HL-60 (cell line): ENCODE data around the gene PRKRIP1.

ENCODE experiments used
- DNase-seq, 2 experiments: peaks; one replicate each; pipeline ENCODE4 v3.0.0-alpha.2; 2010 to 2020; ENCODE audit warnings: low read depth in 1 of 2, low spot score in 1 of 2
- H3K27ac ChIP-seq: fragments of 250-450 bp; sonication (Bioruptor Pico); replicated peaks from 2 replicates; pipeline ENCODE4 v1.5.1; 2020; ENCODE audit warnings: mild to moderate bottlenecking, moderate library complexity
- H3K27me3 ChIP-seq: fragments of 250-450 bp; sonication (Bioruptor Pico); 2 replicates; pipeline ENCODE4 v1.5.1; 2021; ENCODE audit warnings: mild to moderate bottlenecking, moderate library complexity; ENCODE audit not compliant: insufficient read depth, poor library complexity, severe bottlenecking
- H3K4me3 ChIP-seq: replicated peaks from 2 replicates; pipeline ENCODE4 v1.5.1; 2011; ENCODE audit warnings: mild to moderate bottlenecking, control low read depth, low read length; ENCODE audit not compliant: insufficient read depth
- GABPA ChIP-seq: IDR thresholded peaks from 2 replicates; pipeline ENCODE4 v1.6.1; 2012; ENCODE audit warnings: low read depth
- POLR2AphosphoS5 ChIP-seq: IDR thresholded peaks from 2 replicates; pipeline ENCODE4 v1.6.1; 2012; ENCODE audit warnings: low read depth
- REST ChIP-seq: IDR thresholded peaks from 2 replicates; pipeline ENCODE4 v1.6.1; 2012; ENCODE audit warnings: low read depth; ENCODE audit not compliant: insufficient replicate concordance
- SPI1 ChIP-seq: IDR thresholded peaks from 2 replicates; pipeline ENCODE4 v1.6.1; 2012; ENCODE audit warnings: low read depth, mild to moderate bottlenecking, borderline replicate concordance
- TF ChIP-seq, protein P1 (sequence below): IDR thresholded peaks from one replicate; pipeline ENCODE4 v1.5.1; 2011; ENCODE audit warnings: low read length, control low read depth, inconsistent platforms; ENCODE audit not compliant: insufficient read depth

PRKRIP1 gene

GRCh38 chr7:102417105-102417504 lies 20.9 kb downstream of the PRKRIP1 start:
- Histone ChIP-seq H3K4me3 (no peak overlapping the region), H3K27ac (no peak overlapping the region), H3K27me3 (no peaks in the 10 kb centered on the region)
- DNase-seq = no peak
- TF ChIP-seq GABPA (no peak), POLR2AphosphoS5 (no peak), SPI1 (no peak), REST (no peak)
- TF ChIP-seq, protein P1, sequence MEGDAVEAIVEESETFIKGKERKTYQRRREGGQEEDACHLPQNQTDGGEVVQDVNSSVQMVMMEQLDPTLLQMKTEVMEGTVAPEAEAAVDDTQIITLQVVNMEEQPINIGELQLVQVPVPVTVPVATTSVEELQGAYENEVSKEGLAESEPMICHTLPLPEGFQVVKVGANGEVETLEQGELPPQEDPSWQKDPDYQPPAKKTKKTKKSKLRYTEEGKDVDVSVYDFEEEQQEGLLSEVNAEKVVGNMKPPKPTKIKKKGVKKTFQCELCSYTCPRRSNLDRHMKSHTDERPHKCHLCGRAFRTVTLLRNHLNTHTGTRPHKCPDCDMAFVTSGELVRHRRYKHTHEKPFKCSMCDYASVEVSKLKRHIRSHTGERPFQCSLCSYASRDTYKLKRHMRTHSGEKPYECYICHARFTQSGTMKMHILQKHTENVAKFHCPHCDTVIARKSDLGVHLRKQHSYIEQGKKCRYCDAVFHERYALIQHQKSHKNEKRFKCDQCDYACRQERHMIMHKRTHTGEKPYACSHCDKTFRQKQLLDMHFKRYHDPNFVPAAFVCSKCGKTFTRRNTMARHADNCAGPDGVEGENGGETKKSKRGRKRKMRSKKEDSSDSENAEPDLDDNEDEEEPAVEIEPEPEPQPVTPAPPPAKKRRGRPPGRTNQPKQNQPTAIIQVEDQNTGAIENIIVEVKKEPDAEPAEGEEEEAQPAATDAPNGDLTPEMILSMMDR = no peak

GRCh38 chr7:102418592-102418991 lies 22.4 kb downstream of the PRKRIP1 start:
- DNase-seq = no peak
- H3K27ac ChIP-seq = peak overlapping the region; percentile 88
- no peaks in the 10 kb centered on the region for H3K27me3 ChIP-seq
- H3K4me3 ChIP-seq = no peak overlapping the region
- no peak for TF ChIP-seq GABPA
- TF ChIP-seq REST = no peak

DNA sequence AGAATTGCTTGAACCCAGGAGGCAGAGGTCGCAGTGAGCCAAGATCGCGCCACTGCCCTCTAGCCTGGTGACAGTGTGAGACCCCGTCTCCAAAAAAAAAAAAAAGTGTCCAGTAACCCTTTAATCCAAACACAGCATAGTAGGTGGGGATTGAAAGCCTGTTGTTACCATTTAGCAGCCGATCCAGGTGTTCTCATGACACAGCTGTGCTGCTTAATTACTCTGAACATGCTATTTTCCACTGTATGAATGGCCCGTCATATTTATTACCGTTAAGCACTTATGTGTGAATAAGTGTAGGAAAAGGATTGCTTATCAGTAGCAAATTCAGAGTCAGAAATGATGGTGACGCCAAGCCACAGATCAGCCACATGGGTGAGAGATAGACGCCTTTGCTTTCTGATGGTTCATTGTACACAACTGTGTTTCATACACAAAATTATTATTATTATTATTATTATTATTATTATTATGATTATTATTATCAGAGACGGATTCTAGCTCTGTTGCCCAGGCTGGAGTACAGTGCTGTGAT lies 25.6 kb downstream of the PRKRIP1 start:
- no peak for DNase-seq
- Histone ChIP-seq H3K4me3 (no peak overlapping the region), H3K27ac (peak overlapping the region; percentile 88), H3K27me3 (no peaks in the 10 kb centered on the region)
- TF ChIP-seq GABPA = no peak
- no peak for TF ChIP-seq POLR2AphosphoS5
- no peak for TF ChIP-seq REST
- TF ChIP-seq SPI1 = no peak
- TF ChIP-seq, protein P1 = no peak

DNA sequence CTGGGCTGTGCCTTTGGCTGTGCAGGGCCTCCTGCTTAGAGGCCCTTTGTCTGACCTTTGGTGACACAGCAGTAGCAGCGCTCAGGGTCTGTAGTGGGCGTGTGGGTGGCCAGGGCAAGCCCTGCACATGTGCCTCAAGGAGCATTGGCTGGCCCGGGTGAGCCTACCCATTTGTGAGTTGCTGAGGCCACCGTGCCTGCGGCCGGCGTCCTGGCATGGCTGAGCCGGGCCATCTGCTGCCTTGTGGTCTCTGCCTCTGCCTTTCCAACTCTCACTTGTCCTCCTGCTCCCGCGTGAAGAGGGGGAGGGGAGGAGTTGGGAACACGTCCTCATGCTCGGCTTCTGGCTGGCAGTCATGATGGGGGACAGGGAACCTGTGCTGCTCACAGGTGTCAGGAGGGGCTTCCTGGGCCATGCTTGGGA lies 28.0 kb downstream of the PRKRIP1 start:
- H3K27ac ChIP-seq = peak overlapping the region; percentile 95
- TF ChIP-seq POLR2AphosphoS5 = no peak
- no peak for TF ChIP-seq REST
- TF ChIP-seq, protein P1 = no peak
- TF ChIP-seq GABPA = no peak
- TF ChIP-seq SPI1 = no peak
- H3K4me3 ChIP-seq = no peak overlapping the region
- no peaks in the 10 kb centered on the region for H3K27me3 ChIP-seq
- peak in 1 of 2 experiments; percentile 61 for DNase-seq
